Measurements from ENCODE around the gene RAD1. TPM values are rescaled to one million over a fixed set of nuclear protein-coding genes. Genes with fewer than 3 reads are reported as not detected.

RAD1 gene
- polyA plus RNA-seq, 1 donor from 2014 or later: 37.2 TPM

- no peaks in the 10 kb centered on the region for H3K27me3 ChIP-seq (ENCODE audit: insufficient read depth, low read depth, low read length)
- TF ChIP-seq EP300 (conservative IDR thresholded peaks at IDR 0.05; ENCODE audit: poor library complexity, severe bottlenecking): no peak
- TF ChIP-seq EZH2 (IDR thresholded peaks at IDR 0.05; ENCODE audit: borderline replicate concordance, insufficient read depth, low read length, poor library complexity, severe bottlenecking): no peak
- TF ChIP-seq CTCF (IDR thresholded peaks at IDR 0.05; ENCODE audit: poor library complexity, severe bottlenecking): no peak
- TF ChIP-seq MXI1 (conservative IDR thresholded peaks at IDR 0.05; ENCODE audit: poor library complexity, severe bottlenecking): no peak
- TF ChIP-seq RAD21 (conservative IDR thresholded peaks at IDR 0.05): no peak
- no peak for TF ChIP-seq POLR2AphosphoS5 (IDR thresholded peaks at IDR 0.05)
- H3K9me3 ChIP-seq (ENCODE audit: low read length): no peaks in the 10 kb centered on the region
- H3K27ac ChIP-seq (ENCODE audit: low read length): no peak overlapping the region
- no peak overlapping the region for H3K4me3 ChIP-seq (ENCODE audit: low read length)
- H3F3A ChIP-seq (ENCODE audit: insufficient read depth, low read length, poor library complexity, severe bottlenecking): no peaks in the 10 kb centered on the region
- no peaks in the 10 kb centered on the region for H4K20me1 ChIP-seq (ENCODE audit: insufficient read depth)
- H3K4me2 ChIP-seq (ENCODE audit: low read length): no peak overlapping the region
- H3K9ac ChIP-seq (ENCODE audit: low read length): no peak overlapping the region
- H3K36me3 ChIP-seq (ENCODE audit: insufficient read depth, low read length): no peaks in the 10 kb centered on the region
- no peaks in the 10 kb centered on the region for H3K9me2 ChIP-seq (ENCODE audit: insufficient read depth, low read length)
- H3K79me2 ChIP-seq (replicated peaks; ENCODE audit: insufficient read depth, low read length): no peaks in the 10 kb centered on the region
- no peak overlapping the region for H2AFZ ChIP-seq (ENCODE audit: low read depth, low read length)
These were observed 19.5 kb downstream of the RAD1 start for GRCh38 chr5:34895641-34896419.

GRCh38 chr5:34894716-34895115 is 20.6 kb downstream of the RAD1 start:
- no peaks in the 10 kb centered on the region for H3K9me2 ChIP-seq (ENCODE audit: insufficient read depth, low read length)
- no peak overlapping the region for H2AFZ ChIP-seq (ENCODE audit: low read depth, low read length)
- H3K27me3 ChIP-seq (ENCODE audit: insufficient read depth, low read depth, low read length): no peaks in the 10 kb centered on the region

More at GRCh38 chr5:34894716-34895115, 20.6 kb downstream of the RAD1 start:
- Histone ChIP-seq H3K79me2 (replicated peaks; ENCODE audit: insufficient read depth, low read length) (no peaks in the 10 kb centered on the region), H3K4me3 (ENCODE audit: low read length) (no peak overlapping the region), H3K36me3 (ENCODE audit: insufficient read depth, low read length) (no peaks in the 10 kb centered on the region), H3K4me2 (ENCODE audit: low read length) (no peak overlapping the region), H3K9me3 (ENCODE audit: low read length) (no peaks in the 10 kb centered on the region), H3F3A (ENCODE audit: insufficient read depth, low read length, poor library complexity, severe bottlenecking) (no peaks in the 10 kb centered on the region), H3K27ac (ENCODE audit: low read length) (no peak overlapping the region), H4K20me1 (ENCODE audit: insufficient read depth) (no peaks in the 10 kb centered on the region), H3K9ac (ENCODE audit: low read length) (no peak overlapping the region)
- TF ChIP-seq CTCF (IDR thresholded peaks at IDR 0.05; ENCODE audit: poor library complexity, severe bottlenecking): no peak
- TF ChIP-seq POLR2AphosphoS5 (IDR thresholded peaks at IDR 0.05): no peak
- TF ChIP-seq TAF1 (IDR thresholded peaks at IDR 0.05; ENCODE audit: low read depth): no peak
- TF ChIP-seq RAD21 (conservative IDR thresholded peaks at IDR 0.05): no peak
- TF ChIP-seq MXI1 (conservative IDR thresholded peaks at IDR 0.05; ENCODE audit: poor library complexity, severe bottlenecking): no peak
- TF ChIP-seq SMC3 (conservative IDR thresholded peaks at IDR 0.05; ENCODE audit: poor library complexity): no peak
- no peak for TF ChIP-seq EZH2 (IDR thresholded peaks at IDR 0.05; ENCODE audit: borderline replicate concordance, insufficient read depth, low read length, poor library complexity, severe bottlenecking)
